Measurements from ENCODE around the gene YBX2.

YBX2 gene

GRCh38 chr17:7308625-7309433 lies 14.4 kb upstream of the YBX2 start:
- DNase-seq: peak; percentile 85
- in situ Hi-C loops (cut with MboI; ENCODE audit: low pct_unique_long_range_greater_than_20kb, low sequenced_read_pairs): no loop called here

GRCh38 chr17:7307686-7308624 lies 13.5 kb upstream of the YBX2 start:
- in situ Hi-C loops (cut with MboI; ENCODE audit: low pct_unique_long_range_greater_than_20kb, low sequenced_read_pairs): no loop called here
- no peak for DNase-seq

DNA sequence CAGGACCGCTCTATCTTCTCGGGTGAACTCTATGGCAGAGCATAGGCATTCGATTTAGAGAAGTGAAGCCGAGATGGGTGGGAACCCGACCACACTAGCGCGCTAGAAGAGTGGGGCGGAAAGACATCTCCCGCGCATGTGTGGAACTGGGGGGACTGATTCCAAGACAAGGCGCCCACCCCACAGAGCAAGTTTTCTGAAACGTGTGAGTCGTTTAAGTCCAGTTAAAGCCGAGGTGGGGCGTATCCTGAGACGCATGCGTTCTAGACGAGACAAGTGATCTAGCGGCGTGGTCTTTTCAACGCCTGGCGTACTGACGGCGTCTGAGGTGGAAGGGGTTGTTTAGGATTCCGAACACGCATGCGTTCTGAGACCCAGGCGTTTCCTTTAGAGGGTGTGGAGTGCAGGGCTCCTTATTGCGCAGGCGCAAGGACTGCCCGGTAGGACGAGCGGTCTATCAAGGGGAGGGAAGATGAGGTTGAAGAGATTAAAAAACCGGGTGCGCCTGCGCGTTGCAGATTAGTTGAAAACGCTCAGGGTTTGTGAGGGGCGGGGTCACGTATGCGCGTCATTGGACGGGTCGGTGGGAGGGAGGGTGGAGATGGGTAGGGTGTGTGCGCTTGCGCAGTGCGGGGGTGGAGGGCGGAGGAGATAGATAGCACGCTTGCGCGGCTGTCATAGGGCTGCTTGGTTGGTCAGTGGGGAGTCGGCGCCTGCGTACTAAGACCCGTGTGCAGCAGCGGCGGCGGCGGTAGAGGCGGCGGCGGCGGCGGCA lies 12.7 kb upstream of the YBX2 start, which contains the start of gene EIF5A:
Gene EIF5A, plus strand, starts transcription at position 718 of the 775 bp plus-strand sequence. CDS start 2,008 bp downstream, outside the sequence.
- DNase-seq: peak; percentile 99
- in situ Hi-C loops (cut with MboI; ENCODE audit: low pct_unique_long_range_greater_than_20kb, low sequenced_read_pairs): no loop called here

DNA sequence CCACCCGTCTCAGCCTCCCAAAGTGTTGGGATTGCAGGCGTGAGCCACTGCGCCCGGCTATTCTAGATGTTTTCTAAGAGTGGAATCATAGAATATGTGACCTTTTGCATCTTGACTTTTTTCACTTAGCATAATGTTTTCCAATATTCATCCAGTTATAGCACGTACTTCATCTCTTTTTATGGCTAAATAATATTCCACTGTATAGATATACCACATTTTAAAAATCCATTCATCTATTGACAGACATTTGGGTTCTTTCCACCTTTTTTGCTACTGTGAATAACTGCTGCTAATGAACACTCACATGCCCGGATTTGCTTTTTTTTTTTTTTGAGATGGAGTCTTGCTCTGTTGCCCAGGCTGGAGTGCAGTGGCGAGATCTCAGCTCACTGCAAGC lies 9.7 kb upstream of the YBX2 start:
- in situ Hi-C loops (cut with MboI; ENCODE audit: low pct_unique_long_range_greater_than_20kb, low sequenced_read_pairs): no loop called here
- DNase-seq: no peak

DNA sequence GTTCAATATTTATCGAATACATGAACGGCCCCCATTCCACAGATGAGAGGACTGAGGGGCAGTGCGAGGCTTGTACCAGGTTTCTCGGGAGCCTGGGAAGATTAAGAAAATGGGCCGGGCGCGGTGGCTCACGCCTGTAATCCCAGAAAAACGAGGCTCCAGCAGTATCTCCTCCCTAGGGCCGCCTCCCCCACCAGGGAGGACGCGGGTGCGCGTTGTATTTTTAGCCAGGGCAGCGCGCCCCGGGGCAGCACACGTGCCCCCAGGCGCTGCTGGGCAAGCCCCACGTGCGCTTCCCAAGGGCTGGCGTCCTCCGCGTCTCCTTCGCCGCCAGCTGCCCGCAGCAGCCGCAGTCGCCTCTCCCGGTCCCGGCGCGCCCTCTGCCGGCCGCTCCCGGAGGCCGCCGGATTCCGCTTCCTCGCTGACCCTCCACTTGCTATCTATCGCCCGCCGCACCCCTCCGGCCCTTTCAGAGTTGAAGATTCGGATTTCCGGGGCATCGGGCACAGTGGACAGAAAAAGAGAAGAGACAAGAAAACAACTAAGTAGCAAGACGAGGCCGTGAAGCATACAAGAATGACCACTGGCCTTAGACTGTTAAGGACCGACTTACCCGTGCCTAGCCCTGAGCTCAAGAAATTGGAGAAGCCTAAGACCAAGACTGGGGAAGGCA lies 1.9 kb upstream of the YBX2 start:
- in situ Hi-C loops (cut with MboI; ENCODE audit: low pct_unique_long_range_greater_than_20kb, low sequenced_read_pairs): no loop called here
- DNase-seq: peak; percentile 91

GRCh38 chr17:7295230-7296180 lies 1.1 kb upstream of the YBX2 start:
- in situ Hi-C loops (cut with MboI; ENCODE audit: low pct_unique_long_range_greater_than_20kb, low sequenced_read_pairs): no loop called here

GRCh38 chr17:7293816-7294613 lies 424 bp downstream of the YBX2 start:
- peak; percentile 38 for DNase-seq

More at GRCh38 chr17:7295230-7296180, 1.1 kb upstream of the YBX2 start:
- no peak for DNase-seq

DNA sequence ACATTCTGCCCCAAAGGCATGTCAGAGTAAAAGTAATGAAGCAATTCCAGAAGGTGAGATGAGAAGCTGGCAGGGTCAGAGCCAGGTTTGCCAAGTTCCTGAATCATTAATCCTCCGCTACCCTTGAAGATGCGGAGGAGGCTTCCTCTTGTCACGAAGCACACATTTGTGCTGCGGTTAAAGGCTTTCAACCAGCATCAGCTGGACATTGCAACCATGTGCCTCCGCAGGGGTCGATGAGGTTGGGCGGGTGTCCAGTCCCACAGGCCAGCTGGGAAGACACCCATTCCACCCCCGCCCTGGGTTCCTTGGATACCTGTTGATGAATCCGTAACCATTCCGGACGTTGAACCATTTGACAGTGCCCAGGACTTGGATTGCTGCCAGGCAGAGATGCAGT lies 1.3 kb downstream of the YBX2 start:
- in situ Hi-C loops (cut with MboI; ENCODE audit: low pct_unique_long_range_greater_than_20kb, low sequenced_read_pairs): no loop called here
- DNase-seq: peak; percentile 81

More at GRCh38 chr17:7293816-7294613, 424 bp downstream of the YBX2 start:
- in situ Hi-C loops (cut with MboI; ENCODE audit: low pct_unique_long_range_greater_than_20kb, low sequenced_read_pairs): no loop called here

DNA sequence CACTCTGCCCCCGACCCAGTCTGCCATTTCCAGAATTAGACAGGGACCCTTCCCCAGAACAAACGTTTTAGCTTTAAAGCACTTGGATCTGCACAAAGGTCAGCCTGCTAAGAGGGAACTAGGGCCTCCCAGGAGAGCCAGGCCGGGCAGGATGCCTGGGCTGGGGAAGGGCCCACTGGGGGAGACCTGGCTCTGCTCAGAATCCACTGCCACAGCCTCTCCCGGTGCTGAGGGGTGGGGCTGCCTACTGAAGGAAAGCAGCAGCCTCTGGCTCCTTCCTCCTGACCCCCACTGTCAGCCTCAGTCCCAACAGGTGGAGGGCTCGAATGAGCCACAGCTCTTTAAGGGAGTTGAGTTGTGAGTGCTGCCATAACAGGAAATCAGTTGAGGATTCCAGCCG lies 1.7 kb downstream of the YBX2 start:
- in situ Hi-C loops (cut with MboI; ENCODE audit: low pct_unique_long_range_greater_than_20kb, low sequenced_read_pairs): no loop called here
- DNase-seq: no peak

DNA sequence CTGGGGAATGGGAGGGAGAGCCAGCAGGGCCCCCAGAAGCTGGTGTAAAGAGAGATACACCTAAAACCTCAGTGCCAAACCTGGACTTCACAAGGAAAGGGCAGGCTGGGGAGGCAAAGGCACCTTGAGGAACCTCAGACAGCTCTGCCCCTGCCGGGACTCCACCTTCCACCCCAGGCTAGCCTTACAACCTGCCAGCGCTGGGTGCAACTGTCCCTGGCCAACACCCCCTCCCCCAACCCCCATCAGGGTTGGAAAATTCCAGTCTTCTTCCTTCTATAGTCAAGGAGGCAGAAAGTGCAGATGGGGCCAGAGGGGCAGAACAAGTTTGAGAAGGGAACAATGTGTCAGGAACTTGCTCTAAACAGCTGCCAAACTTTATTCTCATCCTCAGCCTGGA lies 2.2 kb downstream of the YBX2 start:
- in situ Hi-C loops (cut with MboI; ENCODE audit: low pct_unique_long_range_greater_than_20kb, low sequenced_read_pairs): no loop called here

DNA sequence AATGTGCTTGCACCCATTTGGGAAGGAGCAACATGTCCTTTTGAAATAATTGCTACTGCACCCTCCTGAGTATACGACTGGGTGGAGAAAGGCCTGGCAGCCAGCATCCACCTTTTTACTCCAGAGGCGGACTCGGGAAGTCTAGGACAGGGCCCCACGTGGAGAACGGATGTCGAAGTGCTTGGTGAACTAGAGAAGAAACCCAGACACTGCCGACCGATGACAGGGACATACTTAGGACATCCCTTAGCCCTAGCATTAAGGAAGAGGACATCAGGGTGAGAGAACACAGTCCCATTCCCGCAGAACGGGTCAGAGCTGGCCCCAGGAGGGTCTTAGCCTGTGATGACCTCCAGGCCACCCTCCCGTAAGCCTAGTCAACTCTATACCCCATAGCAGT lies 3.8 kb downstream of the YBX2 start:
- no peak for DNase-seq
- in situ Hi-C loops (cut with MboI; ENCODE audit: low pct_unique_long_range_greater_than_20kb, low sequenced_read_pairs): no loop called here

More for the DNA sequence above, 2.2 kb downstream of the YBX2 start:
- no peak for DNase-seq

DNA sequence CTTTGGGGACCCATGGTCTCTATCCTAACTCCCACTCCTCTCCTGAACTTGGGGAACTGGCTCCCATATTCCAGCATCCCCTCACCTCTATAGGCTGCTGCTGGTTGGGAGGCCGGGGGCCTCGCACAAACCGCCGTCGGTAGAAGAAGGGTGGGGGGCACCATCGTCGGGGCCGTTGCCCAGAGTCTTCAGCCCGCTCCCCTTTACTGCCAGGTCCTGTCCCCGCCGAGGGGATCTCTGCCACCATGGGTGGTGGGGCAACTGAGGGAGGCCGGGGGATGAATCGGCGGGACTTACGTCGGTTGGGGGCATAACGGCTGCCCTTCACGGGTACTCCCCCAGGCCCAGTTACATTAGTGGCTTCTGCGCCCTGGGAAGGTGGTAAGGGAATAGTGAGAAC lies 4.3 kb downstream of the YBX2 start:
- no peak for DNase-seq
- in situ Hi-C loops (cut with MboI; ENCODE audit: low pct_unique_long_range_greater_than_20kb, low sequenced_read_pairs): no loop called here

DNA sequence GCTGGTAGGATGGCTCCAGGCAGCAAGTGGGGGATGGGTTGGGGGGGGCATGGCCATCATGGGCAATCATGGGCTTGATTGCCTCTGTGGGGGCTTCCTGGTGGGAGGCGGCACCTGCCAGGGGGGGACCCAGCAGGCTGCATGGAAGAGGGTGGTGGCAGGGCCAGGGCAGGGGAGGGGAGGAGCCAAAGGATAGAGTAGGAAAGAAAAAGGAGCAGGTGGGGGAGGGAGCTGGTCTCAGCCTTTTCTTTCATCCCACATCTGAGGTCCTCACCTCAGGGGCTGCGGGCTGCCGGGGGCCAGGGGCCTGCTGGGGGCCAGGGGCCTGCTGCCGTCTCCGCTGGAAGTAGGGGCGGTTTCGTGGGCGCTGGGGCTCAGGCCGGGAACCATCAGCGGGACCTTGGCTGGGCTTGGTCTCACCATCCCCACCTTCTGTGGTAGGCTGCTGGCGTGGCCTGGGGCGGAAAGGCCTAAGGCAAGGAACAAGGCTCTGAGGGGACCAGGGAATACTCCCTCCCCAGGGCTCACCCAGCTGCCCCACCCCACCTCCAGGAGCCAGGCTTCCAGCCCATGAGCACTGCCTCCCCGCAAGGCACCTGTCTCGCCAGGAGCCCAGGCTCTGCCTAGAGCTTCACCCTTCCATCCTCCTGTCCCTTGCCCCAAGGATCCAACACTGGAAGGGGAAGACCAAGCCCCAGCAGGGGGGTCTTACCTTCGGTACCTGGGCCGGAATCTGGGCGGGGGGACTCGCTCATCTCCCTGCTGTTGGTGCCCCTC lies 5.0 kb downstream of the YBX2 start:
- no peak for DNase-seq
- in situ Hi-C loops (cut with MboI; ENCODE audit: low pct_unique_long_range_greater_than_20kb, low sequenced_read_pairs): no loop called here

- in situ Hi-C loops (cut with MboI; ENCODE audit: low pct_unique_long_range_greater_than_20kb, low sequenced_read_pairs): no loop called here
- no peak for DNase-seq
Measured at GRCh38 chr17:7285679-7286078, 8.8 kb downstream of the YBX2 start.

- in situ Hi-C loops (cut with MboI; ENCODE audit: low pct_unique_long_range_greater_than_20kb, low sequenced_read_pairs): no loop called here
- no peak for DNase-seq
Measured at GRCh38 chr17:7284911-7285310, 9.5 kb downstream of the YBX2 start.

GRCh38 chr17:7283471-7284216 lies 10.8 kb downstream of the YBX2 start:
- DNase-seq: no peak
- in situ Hi-C loops (cut with MboI; ENCODE audit: low pct_unique_long_range_greater_than_20kb, low sequenced_read_pairs): no loop called here
